Measurements from ENCODE around the gene RTEL1.

GRCh38 chr20:63680857-63681608, 22.9 kb downstream of the RTEL1 start:
- TF ChIP-seq CTCF (IDR thresholded peaks at IDR 0.05) (no peak), POLR2A (IDR thresholded peaks at IDR 0.05) (no peak)

All from lower leg skin (tissue), 3 donors.